ENCODE results near the gene MACROD2. TPM values are rescaled to one million over a fixed set of nuclear protein-coding genes. Genes with fewer than 3 reads are reported as not detected.
A peak's percentile ranks its signal among the peaks of the same experiment; 100 is the strongest.

The MACROD2 gene
- total RNA-seq, 1 donor from 2014 or later: 0.23 TPM

DNA sequence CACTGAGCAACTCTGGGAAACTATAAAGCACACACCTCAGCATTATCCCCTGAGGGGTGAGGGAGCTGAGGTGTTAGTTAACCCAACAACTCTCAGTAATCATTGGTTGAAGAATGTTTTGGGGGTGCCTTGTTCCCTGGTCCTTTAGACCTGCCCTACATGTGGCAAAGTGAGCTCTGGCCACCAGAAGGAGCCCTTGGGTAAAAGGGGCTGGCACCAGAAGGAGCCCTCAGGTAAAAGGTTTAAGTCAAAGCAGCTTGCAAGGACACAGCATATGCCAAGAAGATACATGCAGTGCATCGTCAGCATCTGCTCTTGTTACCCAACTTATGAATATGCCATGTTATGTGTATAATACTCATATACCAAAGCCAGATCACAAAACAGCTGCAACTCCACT lies 1496.3 kb downstream of the MACROD2 start:
- no peak overlapping the region for H3K4me3 ChIP-seq (ENCODE audit: low read depth, low read length)
- TF ChIP-seq, protein P1, sequence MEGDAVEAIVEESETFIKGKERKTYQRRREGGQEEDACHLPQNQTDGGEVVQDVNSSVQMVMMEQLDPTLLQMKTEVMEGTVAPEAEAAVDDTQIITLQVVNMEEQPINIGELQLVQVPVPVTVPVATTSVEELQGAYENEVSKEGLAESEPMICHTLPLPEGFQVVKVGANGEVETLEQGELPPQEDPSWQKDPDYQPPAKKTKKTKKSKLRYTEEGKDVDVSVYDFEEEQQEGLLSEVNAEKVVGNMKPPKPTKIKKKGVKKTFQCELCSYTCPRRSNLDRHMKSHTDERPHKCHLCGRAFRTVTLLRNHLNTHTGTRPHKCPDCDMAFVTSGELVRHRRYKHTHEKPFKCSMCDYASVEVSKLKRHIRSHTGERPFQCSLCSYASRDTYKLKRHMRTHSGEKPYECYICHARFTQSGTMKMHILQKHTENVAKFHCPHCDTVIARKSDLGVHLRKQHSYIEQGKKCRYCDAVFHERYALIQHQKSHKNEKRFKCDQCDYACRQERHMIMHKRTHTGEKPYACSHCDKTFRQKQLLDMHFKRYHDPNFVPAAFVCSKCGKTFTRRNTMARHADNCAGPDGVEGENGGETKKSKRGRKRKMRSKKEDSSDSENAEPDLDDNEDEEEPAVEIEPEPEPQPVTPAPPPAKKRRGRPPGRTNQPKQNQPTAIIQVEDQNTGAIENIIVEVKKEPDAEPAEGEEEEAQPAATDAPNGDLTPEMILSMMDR (conservative IDR thresholded peaks at IDR 0.05; ENCODE audit: low read depth, low read length): peak; percentile 72
- no peak for DNase-seq (ENCODE audit: low read depth)

DNA sequence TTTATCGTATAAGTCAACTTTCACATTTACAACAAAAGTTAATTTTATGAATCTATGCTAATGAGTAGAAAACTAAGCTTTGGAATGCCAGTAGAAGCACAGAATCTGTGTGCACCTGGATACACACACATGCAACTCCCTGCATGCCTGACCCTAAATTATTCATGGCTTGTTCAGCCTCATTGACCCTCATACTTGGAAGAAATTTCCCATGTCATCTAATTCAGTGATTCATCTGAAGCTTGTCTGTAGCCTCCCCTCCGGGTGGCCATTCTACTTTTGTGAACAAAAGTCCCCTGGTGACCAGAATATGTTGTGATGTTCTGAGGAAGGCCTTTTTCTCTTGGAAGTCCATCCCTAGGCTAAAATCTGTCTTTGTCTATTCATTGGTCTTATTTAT lies 1499.5 kb downstream of the MACROD2 start:
- H3K4me3 ChIP-seq (ENCODE audit: low read depth, low read length): no peak overlapping the region
- DNase-seq (ENCODE audit: low read depth): peak; percentile 59
- TF ChIP-seq, protein P1 (conservative IDR thresholded peaks at IDR 0.05; ENCODE audit: low read depth, low read length): no peak

DNA sequence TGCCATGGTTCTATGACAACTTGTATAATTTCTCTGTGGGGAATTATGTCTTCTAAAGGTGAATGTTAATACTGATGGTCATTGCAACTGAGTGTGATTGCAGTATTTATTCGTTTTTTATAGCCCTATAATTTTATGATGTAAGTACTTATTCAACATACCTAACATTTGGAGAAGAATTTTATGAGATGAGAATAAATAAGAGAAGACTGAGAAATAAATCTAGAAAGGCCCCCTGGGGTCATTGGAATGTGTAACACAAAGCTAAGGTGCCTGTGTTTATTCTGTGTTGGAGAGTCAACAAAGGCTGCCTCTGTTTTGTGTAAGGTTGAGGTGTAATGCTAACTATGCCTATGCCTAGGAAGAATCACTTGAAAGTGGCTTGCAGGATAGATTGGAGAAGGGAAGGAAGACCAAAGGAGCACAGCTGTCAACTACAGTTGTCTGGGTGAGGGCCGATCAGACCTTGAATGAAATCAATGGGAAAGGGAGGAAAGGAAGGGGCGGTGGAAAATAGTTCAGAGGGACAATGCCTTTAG lies 1501.3 kb downstream of the MACROD2 start:
- TF ChIP-seq, protein P1 (conservative IDR thresholded peaks at IDR 0.05; ENCODE audit: low read depth, low read length): no peak
- no peak for DNase-seq (ENCODE audit: low read depth)
- no peak overlapping the region for H3K4me3 ChIP-seq (ENCODE audit: low read depth, low read length)

DNA sequence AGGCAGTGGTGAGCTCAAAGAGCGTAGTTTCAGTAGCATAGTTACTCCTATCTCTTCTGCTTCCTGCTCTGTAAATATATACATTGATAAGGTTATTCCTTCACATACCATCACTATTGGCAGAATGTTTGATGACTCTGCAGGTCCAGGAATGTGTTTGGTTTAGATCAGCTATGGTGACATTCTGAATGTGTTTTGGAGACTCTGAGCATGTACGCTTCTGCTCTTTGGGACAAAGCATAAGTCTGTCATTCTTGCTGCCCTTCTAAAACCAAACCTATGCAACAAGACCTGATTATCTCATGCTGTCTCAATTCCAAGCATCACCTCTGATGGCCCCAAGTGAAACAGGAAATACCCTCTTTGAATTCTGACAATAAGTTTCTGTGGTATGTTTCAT lies 1503.6 kb downstream of the MACROD2 start:
- no peak for DNase-seq (ENCODE audit: low read depth)
- H3K4me3 ChIP-seq (ENCODE audit: low read depth, low read length): no peak overlapping the region
- TF ChIP-seq, protein P1 (conservative IDR thresholded peaks at IDR 0.05; ENCODE audit: low read depth, low read length): no peak

DNA sequence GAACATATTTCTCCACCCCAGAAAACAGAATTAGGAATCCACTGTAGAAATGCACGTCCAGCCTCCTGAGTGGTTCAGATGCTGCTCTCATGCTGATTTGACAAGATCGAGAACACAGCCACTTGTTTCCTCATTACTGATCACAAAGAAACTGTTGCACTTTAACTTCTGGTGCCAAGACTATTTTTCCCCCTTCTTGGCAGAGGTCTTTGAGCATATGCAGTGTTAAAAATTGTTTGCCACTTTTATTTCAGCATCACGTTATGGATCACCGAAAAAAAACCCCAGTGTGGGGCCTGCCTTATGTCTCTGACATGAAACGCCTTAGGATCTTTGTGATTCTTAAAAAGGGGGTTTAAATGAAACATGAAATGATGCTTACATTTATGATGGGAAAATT lies 1511.0 kb downstream of the MACROD2 start:
- no peak overlapping the region for H3K4me3 ChIP-seq (ENCODE audit: low read depth, low read length)
- TF ChIP-seq, protein P1 (conservative IDR thresholded peaks at IDR 0.05; ENCODE audit: low read depth, low read length): no peak
- DNase-seq (ENCODE audit: low read depth): no peak

DNA sequence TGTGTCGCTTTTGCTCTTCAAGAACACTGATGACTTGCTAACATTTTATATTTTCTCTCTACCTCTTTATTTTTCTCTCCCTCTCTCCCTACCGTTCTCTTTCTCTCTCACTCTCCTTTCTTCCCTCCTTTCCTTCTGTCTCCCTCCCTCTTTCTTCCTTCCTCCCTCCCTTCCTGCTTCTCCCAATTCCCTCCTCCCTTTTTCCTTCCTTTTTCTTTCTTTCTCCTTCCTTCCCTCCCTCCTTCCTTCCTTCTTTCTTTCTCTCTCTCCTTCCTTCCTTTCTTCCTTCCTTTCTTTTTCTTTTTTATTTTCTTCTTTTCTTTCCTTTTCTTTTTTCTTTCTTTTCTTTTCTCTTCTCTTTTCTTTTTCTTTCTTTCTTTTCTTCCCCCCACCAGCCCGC lies 1511.8 kb downstream of the MACROD2 start:
- TF ChIP-seq, protein P1 (conservative IDR thresholded peaks at IDR 0.05; ENCODE audit: low read depth, low read length): no peak
- no peak overlapping the region for H3K4me3 ChIP-seq (ENCODE audit: low read depth, low read length)
- DNase-seq (ENCODE audit: low read depth): no peak

DNA sequence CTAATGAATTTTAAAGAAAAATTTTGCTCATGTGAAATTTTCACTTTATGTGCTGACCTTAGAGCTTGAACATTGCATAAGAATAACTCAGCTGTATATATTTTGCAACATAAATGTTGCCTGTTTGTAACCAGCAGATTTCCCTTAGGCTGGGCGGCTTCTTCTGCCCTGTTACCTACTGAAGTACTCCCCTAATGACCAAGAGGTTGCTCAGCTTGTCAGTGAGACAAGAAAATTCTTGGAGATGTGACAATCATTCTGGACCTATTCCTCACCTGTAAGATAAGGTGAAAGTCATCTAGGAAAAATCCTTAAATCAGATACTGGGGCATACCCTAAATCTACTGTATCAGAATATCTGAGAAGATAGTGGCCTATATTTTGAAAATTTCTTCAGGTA lies 1516.2 kb downstream of the MACROD2 start:
- no peak for DNase-seq (ENCODE audit: low read depth)
- H3K4me3 ChIP-seq (ENCODE audit: low read depth, low read length): no peak overlapping the region
- TF ChIP-seq, protein P1 (conservative IDR thresholded peaks at IDR 0.05; ENCODE audit: low read depth, low read length): no peak

All from epithelial cell of proximal tubule (primary cell).